Amniotic epithelial cell (primary cell): ENCODE measurements around the gene APBB3.

Experiments used
- DNase-seq: peaks from one replicate; pipeline ENCODE4 v3.0.0-alpha.2; 2010; ENCODE audit warnings: low read depth

APBB3 gene

DNA sequence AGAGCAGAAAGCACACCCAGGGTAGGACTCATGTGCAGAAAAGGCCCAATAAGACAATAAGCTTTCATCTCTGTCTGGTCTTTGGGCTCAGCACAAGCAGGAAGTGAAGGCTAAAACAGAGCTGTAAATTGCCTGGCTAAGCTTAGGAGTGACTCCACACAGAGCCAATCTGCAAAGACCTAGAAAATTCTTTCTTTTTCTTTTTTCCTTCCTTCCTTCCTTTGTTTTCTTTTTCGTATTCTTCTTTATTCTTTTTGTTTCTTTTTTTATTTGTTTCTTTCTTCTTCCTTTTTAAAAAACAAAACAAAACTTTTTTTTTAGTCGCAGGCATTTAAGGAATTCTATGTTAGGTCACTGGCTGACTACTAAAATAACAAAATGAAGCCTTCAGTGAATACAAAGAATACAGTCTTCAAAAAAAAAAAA is 12.4 kb upstream of the APBB3 start:
- DNase-seq, result no peak

DNA sequence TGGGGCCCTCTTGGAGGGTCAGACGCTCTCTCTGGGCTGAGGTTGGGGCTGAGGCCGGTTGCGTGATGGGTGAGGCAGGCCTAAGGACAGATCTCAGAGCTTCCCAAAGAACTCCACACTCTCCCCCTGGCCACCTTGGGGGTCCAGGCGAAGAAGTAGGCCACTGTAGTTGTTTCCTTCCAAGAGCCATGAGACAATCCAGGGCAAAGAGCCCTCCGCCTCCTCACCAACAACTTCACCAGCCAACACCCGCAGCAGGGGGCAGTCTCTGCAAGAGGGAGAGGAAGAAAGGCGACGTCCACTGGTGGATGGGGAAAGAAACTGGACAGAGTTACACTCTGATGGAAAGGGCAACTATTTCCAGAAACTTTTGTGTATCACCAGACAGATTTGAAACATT is 10.9 kb upstream of the APBB3 start:
- DNase-seq, result peak; percentile 72

DNA sequence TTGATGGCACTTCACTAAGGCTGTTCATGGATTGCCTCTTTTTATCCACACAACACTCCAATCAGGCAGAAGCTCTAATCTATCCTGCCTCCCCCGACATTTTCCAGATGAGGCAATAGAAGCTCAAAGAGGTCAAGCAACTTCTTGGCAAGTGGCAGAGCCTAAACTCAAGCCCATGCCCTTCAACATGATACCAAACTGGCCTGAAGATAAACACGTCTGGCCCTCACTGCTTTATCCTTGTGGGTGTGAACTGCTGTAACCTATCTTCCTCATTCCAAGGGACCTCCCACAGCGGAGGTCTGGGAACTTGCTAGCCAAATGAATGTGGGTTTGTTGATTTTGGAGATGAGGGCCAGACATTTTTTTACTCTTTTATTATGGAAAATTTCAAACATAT is 9.8 kb upstream of the APBB3 start:
- DNase-seq, result peak; percentile 92

DNA sequence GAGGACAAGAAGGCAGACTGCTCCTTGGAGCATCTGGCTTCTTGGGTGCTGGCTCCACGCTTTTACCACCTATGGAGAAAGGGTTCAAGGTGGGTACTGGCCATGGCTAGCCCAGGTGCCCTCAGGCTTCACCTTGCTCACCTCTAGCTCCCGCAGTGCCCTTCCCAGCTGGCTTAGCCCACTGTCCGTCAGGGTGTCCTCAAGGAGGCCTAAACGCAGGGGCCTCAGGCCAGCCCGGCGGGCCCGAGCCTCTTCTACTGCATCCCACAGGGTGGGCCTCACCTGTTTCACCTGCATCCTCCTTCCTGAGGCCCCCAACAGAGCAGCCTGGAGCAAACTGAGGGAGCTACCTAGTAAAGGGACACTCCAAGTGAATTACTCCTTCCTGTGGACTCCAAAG is 9.3 kb upstream of the APBB3 start:
- DNase-seq, result no peak

DNA sequence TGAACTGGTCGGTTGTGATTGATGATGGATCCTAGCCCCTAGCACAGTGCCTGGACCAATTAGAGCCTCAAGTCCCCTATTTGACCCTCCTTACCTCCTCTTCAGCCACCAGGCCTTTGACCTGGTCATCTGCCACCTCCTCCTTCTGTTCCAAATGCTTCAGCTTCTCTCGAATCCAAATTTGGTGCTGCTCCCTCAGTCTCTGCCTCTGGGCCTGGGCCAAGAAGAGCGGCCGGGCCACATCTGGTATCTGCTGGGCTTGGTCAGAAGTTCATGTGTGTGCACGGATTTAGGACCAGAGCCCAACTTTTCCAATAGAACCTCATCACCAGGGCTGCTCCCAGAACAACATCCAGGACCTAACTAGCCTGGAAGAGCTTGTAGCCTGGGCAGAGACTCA is 6.7 kb upstream of the APBB3 start:
- DNase-seq, result no peak

DNA sequence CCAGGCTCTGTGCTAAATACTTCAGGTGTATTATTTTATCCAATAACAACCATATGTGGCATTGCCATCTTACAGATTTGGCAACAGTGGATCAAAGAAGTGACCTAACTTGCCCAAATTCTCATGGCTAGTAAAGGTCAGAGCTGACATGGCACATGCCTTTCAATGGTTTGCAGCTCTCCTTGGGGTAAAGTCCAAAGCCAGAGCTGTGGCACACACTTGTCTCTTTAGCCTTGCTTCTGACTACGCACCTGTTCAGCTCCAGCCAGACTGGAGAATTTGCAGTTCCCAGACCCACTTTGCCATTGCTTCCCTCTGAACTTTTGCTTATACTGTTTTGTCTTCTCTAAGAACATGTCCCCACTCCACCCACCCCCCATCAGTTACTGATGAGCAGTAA is 6.1 kb upstream of the APBB3 start:
- no peak for DNase-seq

DNA sequence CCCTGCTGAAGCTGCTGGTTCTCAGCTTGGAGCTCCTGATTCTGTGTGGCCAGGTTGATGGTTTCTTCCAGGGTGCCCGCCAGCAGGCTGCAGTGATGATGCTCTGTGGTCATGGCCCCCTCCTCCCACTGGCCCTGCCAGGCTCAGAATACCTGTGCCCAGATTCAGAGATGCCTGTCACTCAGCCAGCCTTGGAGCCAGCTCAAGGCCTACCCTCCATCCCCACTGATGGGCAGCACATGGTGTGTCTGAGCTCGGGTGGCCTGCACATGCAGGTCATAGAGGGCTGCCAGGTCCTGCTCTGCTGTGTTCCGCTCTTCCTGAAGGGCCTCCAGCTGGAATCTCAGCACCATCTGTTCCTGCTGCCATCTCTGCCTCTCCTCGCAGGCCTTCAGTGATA is 5.7 kb upstream of the APBB3 start:
- no peak for DNase-seq

DNA sequence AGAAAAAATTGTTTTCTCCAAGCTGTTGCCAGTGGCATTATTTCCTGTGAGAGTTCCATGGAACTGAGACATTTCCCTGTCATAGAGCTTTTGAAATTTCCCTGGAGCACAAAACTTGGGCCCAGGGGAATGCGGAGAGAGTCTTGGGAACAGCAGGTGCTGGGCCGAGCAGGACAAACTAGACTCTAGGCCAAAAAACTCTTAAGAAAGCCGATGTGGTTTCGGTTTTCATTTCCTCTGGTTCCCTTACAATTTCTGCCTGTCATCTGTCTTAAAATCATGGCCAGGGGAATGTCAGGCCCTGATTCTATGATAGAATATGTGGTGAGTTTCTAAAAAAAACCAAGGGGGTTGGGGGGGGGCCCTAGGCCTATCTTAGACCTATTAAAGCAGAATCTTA is 4.8 kb upstream of the APBB3 start:
- no peak for DNase-seq

DNA sequence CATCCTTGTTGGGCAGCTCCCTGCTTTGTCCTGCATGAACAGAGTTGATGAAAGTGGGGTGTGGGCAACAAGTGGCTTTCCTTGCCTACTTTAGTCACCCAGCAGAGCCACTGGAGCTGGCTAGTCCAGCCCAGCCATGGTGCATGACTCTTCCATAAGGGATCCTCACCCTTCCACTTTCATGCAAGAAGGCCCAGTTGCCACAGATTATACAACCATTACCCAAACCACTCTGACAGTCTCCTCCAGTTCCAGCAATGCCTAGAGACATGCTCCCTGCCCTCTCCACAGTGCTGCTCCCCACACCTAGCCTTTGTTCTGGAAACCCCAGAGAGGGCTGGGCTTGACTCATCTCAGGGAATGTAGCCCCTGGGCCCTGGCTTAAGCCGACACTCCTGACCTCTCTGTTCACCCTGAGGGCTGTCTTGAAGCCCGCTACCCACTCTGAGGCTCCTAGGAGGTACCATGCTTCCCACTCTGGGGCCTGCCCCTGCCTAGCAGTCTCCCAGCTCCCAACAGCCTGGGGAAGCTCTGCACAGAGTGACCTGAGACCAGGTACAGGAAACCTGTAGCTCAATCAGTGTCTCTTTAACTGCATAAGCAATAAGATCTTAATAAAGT is 4.2 kb upstream of the APBB3 start:
- DNase-seq, result no peak

DNA sequence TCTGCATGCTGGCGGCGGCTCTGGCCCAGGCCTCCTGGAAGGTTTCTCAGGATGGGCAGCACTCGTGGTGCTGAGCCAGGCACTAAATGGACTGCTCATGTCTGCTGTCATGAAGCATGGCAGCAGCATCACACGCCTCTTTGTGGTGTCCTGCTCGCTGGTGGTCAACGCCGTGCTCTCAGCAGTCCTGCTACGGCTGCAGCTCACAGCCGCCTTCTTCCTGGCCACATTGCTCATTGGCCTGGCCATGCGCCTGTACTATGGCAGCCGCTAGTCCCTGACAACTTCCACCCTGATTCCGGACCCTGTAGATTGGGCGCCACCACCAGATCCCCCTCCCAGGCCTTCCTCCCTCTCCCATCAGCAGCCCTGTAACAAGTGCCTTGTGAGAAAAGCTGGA is 3.5 kb upstream of the APBB3 start:
- DNase-seq, result no peak

DNA sequence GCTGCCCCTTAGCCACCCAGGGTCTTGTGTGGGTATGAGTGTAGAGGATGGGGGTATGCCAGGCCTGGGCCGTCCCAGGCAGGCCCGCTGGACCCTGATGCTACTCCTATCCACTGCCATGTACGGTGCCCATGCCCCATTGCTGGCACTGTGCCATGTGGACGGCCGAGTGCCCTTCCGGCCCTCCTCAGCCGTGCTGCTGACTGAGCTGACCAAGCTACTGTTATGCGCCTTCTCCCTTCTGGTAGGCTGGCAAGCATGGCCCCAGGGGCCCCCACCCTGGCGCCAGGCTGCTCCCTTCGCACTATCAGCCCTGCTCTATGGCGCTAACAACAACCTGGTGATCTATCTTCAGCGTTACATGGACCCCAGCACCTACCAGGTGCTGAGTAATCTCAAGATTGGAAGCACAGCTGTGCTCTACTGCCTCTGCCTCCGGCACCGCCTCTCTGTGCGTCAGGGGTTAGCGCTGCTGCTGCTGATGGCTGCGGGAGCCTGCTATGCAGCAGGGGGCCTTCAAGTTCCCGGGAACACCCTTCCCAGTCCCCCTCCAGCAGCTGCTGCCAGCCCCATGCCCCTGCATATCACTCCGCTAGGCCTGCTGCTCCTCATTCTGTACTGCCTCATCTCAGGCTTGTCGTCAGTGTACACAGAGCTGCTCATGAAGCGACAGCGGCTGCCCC is 2.9 kb upstream of the APBB3 start:
- DNase-seq, result no peak

DNA sequence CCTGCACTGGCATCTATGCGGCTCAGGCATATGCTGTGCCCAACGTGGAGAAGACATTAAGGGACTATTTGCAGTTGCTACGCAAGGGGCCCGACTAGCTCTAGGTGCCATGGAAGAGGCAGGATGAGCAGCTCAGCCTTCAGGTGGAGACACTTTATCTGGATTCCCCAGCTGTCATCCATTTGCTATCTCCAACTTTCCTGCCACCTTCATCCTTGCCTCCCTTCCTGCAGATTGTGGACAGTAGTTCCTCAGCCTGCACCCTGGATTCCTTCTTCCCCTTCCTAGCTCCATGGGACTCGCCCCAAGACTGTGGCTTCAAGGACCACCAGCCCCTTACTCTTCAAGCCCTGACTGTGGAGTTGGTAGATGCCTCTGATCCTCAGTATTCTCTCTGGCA is 2.3 kb upstream of the APBB3 start:
- no peak for DNase-seq

DNA sequence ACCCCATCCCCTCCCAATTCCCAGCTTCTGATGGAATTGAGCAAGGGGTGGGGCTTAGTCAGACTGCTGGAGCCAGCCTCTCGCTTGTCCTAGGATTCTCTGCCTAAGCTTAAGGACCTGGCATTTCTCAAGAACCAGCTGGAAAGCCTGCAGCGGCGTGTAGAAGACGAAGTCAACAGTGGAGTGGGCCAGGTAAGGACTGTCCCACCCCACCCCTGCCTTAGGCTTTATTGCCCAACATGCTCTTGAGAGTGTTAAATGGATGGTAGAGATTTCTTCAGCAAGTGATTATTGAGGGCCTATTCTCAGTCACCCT is 1.3 kb upstream of the APBB3 start:
- DNase-seq, result peak; percentile 54

DNA sequence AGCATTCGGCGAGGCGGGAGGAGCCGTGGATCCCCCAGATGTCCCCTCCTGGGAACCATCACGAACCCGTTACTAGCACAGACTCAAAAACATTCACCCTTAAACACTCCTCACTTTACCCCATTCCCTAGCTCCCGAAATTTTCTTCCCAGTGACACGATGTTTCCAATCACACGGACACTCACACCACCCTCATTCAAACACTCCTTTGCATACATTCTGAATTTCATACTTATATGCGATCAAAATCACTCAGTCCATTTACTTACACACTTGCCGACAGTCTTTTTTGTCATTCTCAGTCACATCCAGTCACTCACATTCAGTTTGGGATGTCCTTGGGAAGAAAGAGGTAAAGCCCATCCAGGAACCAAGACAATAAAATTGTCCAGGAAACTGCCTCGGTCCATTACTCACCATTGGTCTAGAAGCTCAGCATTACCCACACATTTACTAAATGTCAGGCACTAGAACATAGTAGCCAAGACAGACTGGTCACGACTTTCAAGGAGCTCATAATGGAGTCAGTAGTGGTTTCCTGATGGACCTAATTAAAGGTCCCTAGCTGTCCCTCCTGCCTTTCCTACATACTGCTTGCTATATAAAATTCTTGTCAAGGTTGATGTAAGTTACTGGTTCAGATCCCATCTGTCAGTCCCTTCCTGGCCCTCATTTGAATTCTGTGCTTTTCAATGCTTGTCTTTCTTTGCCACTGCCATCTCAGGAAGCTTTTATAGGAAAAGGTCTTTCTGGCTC is 804 bp upstream of the APBB3 start:
- DNase-seq, result peak; percentile 31

DNA sequence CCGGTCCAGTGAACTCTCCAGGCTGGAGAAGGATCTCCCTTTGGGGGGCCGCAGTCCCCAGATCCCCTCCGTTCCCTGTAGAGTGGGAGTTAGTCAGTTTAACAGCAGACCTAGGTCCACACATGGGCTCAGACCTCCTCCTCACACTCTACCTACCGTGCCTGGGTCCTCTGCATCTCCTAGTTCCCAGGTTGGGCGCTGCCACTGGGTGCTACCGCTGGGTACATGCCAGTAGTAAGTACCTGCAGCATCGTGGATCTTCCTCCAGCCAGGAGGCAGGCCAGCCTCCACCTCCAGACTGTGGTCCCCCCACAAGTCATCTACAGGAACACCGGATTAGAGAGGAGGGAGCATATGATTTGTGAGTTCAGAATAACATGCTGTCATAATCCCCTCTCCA is 802 bp downstream of the APBB3 start:
- DNase-seq, result no peak

DNA sequence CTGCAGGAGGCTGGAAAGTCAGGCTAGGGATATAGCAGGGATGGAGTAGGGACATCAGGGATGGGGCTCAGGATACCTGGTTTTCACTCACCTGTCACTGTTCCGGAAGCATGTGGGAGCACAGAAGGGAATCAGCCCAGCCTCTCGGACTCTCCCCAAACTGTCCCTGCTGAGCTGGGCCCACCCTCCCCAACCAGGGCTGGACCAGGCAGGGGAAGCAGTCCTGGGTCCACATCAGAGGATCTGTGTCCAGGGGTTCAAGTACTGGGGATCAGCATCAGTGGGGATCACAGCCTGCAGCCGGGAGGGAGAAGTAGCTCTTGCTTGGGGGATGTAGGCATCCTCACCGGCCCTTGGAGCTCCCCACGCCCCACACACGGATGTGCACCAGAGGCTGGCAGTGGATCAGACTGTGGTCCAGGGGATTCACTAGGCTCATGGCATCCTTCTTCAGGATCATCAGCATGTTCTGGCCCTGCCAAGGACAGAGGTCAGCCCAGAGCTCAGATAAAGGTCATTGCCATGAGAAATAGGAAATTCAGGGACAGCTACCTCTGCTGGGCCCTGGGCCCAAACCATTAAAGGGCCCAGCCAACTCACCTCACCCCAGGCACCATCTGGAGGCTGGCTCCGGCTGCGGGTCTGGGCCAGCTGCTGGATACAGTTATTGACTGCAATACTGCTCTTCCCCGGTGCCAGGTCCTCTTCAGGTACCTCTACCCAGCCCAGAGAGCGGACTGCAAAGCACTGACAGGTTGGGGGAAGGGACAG is 2.5 kb downstream of the APBB3 start:
- no peak for DNase-seq

DNA sequence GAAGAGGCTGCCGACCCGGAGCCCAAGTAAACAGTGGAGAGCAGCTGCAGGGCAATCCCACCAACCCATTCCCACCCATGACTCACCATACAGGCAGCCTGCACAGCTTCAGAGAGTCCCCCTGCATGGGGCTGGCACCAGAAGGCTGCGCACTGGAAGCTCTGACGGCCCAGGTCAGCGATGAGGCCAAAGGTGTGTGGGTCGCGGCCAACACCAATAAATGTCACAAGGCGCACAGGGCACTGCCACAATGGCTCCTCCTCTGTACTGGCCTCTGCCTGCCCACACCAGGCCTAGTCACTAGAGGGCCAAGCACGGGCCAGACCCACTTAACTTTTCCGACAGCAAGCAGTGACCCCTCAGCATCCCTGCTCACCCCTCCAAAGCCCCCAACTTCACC is 4.2 kb downstream of the APBB3 start:
- DNase-seq, result no peak

DNA sequence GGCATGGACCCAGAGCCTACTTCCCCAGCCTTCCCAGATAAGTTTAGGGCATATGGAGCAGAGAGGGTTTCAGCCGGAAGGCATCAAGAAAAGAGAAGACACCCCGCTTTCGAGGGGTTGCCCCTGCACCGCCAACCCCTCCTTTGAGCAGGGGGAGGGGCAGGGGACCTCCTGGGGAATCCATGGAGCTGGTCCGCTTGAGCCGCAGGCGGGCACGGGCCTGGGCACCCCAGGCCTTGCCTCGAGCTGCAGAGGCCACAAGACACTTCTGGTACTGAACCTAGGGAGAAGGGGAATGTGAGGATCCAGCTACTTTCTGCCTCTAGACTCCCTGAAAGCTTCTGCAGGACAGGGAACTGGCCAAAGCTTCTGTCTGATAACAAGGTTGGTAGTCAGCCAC is 5.9 kb downstream of the APBB3 start:
- no peak for DNase-seq

DNA sequence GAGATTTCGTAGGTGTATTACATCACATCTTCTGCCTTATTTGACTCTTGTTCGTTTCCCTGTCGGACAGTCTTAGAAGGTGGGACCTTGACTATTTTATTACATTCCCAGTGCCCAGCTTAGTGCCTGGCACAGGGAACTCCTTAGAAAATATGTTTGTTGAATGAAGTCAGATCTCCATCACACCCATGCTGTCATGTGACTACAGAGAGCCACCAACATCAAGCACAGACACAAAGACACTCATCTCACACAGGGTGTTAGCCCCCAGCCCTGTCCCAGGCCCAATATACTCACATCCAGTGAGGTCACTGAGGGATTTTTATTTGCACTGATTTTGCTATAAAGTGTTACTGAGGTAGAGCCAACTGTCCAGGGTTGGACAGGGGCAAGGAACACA is 6.4 kb downstream of the APBB3 start:
- no peak for DNase-seq

DNA sequence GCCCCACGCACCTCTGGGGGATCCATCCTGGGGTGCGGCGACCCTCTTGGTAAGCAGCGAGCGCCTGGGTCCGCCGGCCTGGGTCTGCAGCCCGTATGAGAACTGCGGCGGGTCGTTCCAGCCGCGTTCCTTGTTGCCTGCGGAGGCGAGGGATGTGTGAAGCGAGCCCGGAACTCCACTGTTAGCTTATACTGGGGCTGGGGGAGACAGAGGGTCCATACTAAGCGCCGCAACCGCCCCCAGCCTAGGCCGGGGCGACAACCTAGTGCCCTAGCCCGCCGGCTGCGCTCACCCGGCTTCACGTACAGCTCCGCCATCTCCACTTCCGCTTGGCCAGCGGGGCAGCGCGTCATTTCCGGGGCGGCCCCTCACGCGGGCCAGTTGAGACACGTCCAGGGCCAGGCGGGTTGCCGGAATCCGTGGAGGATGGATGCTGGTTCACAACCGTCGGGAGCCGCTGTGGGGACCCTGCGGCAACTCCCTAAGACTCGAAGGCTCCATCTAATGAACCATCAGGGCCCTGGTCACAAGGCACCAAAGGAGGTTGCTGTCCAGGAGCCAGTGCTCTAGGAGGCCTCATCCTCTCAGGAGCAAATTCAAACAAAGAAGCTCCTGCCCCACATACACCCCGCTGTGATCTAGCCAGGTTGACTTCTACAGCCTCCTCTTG is 7.1 kb downstream of the APBB3 start, which contains the start of gene SRA1:
Gene SRA1 (minus strand): TSS at position 338 of the 670 bp plus-strand sequence. CDS start 21 bp downstream, at position 317.
- peak; percentile 80 for DNase-seq

DNA sequence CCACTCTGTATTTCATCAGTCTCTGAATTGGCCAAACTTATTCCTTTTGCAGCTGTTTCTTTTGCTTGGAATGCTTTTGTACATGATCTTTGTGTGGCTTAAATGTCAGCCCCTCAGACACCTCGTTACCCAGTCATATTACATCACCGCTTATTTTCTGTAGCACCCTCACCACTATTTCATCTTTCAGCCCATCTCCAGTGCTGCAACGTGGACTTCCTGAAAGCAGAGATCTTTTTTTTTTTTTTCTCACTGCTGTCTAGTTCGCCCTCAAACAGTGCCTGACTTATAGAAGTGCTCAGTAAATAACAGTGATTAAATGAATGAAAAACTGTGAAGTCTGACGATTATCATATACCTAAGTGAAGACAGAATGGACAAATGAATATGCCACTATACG is 8.0 kb downstream of the APBB3 start:
- DNase-seq, result peak; percentile 40

DNA sequence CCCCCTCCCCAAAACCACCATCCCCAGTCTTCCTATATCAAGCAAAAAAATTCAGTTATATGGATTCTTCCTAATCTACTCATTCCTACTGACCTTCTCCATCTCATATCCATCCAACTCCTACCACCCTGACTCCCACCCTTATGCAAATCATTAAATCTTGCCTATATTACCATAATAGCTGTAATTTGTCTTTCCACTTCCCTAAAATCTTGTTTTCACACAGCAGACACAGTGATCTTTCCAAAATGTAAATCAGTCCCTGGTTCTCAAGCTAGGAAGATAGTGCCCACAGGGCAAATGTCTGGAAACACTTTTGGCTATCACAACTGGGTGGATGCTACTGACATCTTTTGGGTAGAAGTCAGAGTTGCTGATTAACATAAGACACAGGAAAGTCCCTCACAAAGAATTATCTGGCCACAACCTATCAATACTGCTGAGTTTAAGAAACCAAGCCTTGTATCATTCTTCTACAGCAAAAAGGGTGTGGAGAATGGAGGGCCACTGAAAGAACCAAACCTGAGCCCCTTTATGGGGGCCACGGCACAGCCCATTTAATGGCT is 8.6 kb downstream of the APBB3 start:
- no peak for DNase-seq
